Kidney glomerular epithelial cell (primary cell): ENCODE measurements around the gene RABGAP1.
A peak's percentile ranks its signal among the peaks of the same experiment; 100 is the strongest.

Source experiments
- DNase-seq: peaks from one replicate; lab custom pipeline; 2025; lab: John Stamatoyannopoulos, UW

The RABGAP1 gene

GRCh38 chr9:123112015-123112975 is 171.5 kb downstream of the RABGAP1 start:
- no peak for DNase-seq

- no peak for DNase-seq
Observed at GRCh38 chr9:123113185-123113584, 172.4 kb downstream of the RABGAP1 start.

- no peak for DNase-seq
Observed at GRCh38 chr9:123115146-123115913, 174.5 kb downstream of the RABGAP1 start.

- DNase-seq, result no peak
Observed at GRCh38 chr9:123116036-123116435, 175.2 kb downstream of the RABGAP1 start.

GRCh38 chr9:123119566-123119965 is 178.7 kb downstream of the RABGAP1 start:
- no peak for DNase-seq

GRCh38 chr9:123120131-123120530 is 179.3 kb downstream of the RABGAP1 start:
- DNase-seq, result no peak

- DNase-seq, result no peak
Observed at GRCh38 chr9:123120953-123121352, 180.1 kb downstream of the RABGAP1 start.

GRCh38 chr9:123121457-123121856 is 180.6 kb downstream of the RABGAP1 start:
- peak; percentile 36 for DNase-seq

GRCh38 chr9:123127512-123128075 is 186.8 kb downstream of the RABGAP1 start:
- no peak for DNase-seq

- DNase-seq, result no peak
Observed at GRCh38 chr9:123128591-123128990, 187.8 kb downstream of the RABGAP1 start.

- DNase-seq, result no peak
Observed at GRCh38 chr9:123129423-123129822, 188.6 kb downstream of the RABGAP1 start.

GRCh38 chr9:123131258-123131657 is 190.4 kb downstream of the RABGAP1 start:
- DNase-seq, result peak; percentile 64

- no peak for DNase-seq
Observed at GRCh38 chr9:123131993-123132392, 191.2 kb downstream of the RABGAP1 start.

- DNase-seq, result no peak
Observed at GRCh38 chr9:123132696-123133095, 191.9 kb downstream of the RABGAP1 start.

- DNase-seq, result no peak
Observed at GRCh38 chr9:123135430-123135829, 194.6 kb downstream of the RABGAP1 start.

GRCh38 chr9:123138163-123138562 is 197.3 kb downstream of the RABGAP1 start:
- DNase-seq, result no peak

- no peak for DNase-seq
Observed at GRCh38 chr9:123149067-123149466, 208.2 kb downstream of the RABGAP1 start.

- DNase-seq, result no peak
Observed at GRCh38 chr9:123150708-123151503, 210.1 kb downstream of the RABGAP1 start.
